ENCODE data around the gene YPEL2. TPM values are rescaled to one million over a fixed set of nuclear protein-coding genes. Genes with fewer than 3 reads are reported as not detected.

Gene YPEL2
- total RNA-seq, 1 experiment from 2014 or later = 2.2 TPM

- no peak for TF ChIP-seq MYBL2 (CRISPR knock-in tag; IDR thresholded peaks at IDR 0.05)
- TF ChIP-seq ZNF396 (CRISPR knock-in tag; IDR thresholded peaks at IDR 0.05; ENCODE audit: borderline replicate concordance) = no peak
- no peak for TF ChIP-seq EMX1 (CRISPR knock-in tag; IDR thresholded peaks at IDR 0.05)
- no peak for TF ChIP-seq HMGXB4 (CRISPR knock-in tag; IDR thresholded peaks at IDR 0.05)
- TF ChIP-seq USF2 (CRISPR knock-in tag; IDR thresholded peaks at IDR 0.05) = no peak
- TF ChIP-seq ELF4 (CRISPR knock-in tag; IDR thresholded peaks at IDR 0.05; ENCODE audit: low read depth) = no peak
- TF ChIP-seq FOXJ3 (CRISPR knock-in tag; IDR thresholded peaks at IDR 0.05; ENCODE audit: borderline replicate concordance) = no peak
These were observed 25.2 kb downstream of the YPEL2 start (continued) for GRCh38 chr17:59356543-59357218.

- TF ChIP-seq NFYB (CRISPR knock-in tag; conservative IDR thresholded peaks at IDR 0.05; ENCODE audit: low read depth) = no peak
- no peak for TF ChIP-seq OVOL2 (CRISPR knock-in tag; IDR thresholded peaks at IDR 0.05; ENCODE audit: borderline replicate concordance)
- TF ChIP-seq ZNF138 (CRISPR knock-in tag; conservative IDR thresholded peaks at IDR 0.05) = no peak
- no peak for TF ChIP-seq IRF2 (CRISPR knock-in tag; IDR thresholded peaks at IDR 0.05; ENCODE audit: borderline replicate concordance, low read depth)
- TF ChIP-seq ATF2 (CRISPR knock-in tag; IDR thresholded peaks at IDR 0.05; ENCODE audit: borderline replicate concordance, low read depth) = no peak
- TF ChIP-seq ELF4 (CRISPR knock-in tag; IDR thresholded peaks at IDR 0.05; ENCODE audit: low read depth) = no peak
- no peak for TF ChIP-seq CTCF (IDR thresholded peaks at IDR 0.05)
- no peak for TF ChIP-seq SMAD4 (CRISPR knock-in tag; IDR thresholded peaks at IDR 0.05)
- TF ChIP-seq CBFB (CRISPR knock-in tag; IDR thresholded peaks at IDR 0.05; ENCODE audit: low read depth) = no peak
- TF ChIP-seq MLX (CRISPR knock-in tag; IDR thresholded peaks at IDR 0.05) = no peak
- TF ChIP-seq NFATC4 (CRISPR knock-in tag; IDR thresholded peaks at IDR 0.05) = no peak
- TF ChIP-seq ZNF423 (CRISPR knock-in tag; IDR thresholded peaks at IDR 0.05) = no peak
- no peak for TF ChIP-seq AFF4 (CRISPR knock-in tag; IDR thresholded peaks at IDR 0.05; ENCODE audit: borderline replicate concordance)
- TF ChIP-seq GABPB1 (CRISPR knock-in tag; IDR thresholded peaks at IDR 0.05) = no peak
- TF ChIP-seq ATF3 (CRISPR knock-in tag; conservative IDR thresholded peaks at IDR 0.05) = no peak
- no peak for TF ChIP-seq GTF2I (CRISPR knock-in tag; conservative IDR thresholded peaks at IDR 0.05)
- peaks cover 31% of the 10 kb centered on the region for H3K4me1 Mint-ChIP-seq
- POLR2A ChIA-PET = no interaction called here
- no peak for DNase-seq (ENCODE audit: low spot score)
- peaks cover 5% of the 10 kb centered on the region for H3K36me3 Mint-ChIP-seq
- no peak overlapping the region for H3K27ac Mint-ChIP-seq
- H3K27me3 Mint-ChIP-seq (ENCODE audit: low read depth) = no peaks in the 10 kb centered on the region
- CTCF ChIA-PET = no interaction called here
- H3K4me3 Mint-ChIP-seq = no peak overlapping the region
- H3K9me3 Mint-ChIP-seq = peaks cover 8% of the 10 kb centered on the region; the same call in 1 of the 2 replicates
- no peak for ATAC-seq
These were observed 25.8 kb downstream of the YPEL2 start for GRCh38 chr17:59357219-59357697.

Measured in WTC11 (cell line).